GM08714 (cell line): ENCODE results near the gene KIAA1549.

ENCODE experiments used
- H3K4me3 ChIP-seq: fragments of 200-500 bp; sonication (Bioruptor generic); 2 replicates; pipeline ENCODE4 v1.5.1; 2014; ENCODE audit warnings: mild to moderate bottlenecking, low read length, inconsistent platforms
- ZNF274 ChIP-seq: IDR thresholded peaks from 2 replicates; pipeline ENCODE4 v1.6.1; 2012; ENCODE audit warnings: mild to moderate bottlenecking, low read depth, low read length

The KIAA1549 gene

GRCh38 chr7:138880881-138881578 lies 100.2 kb downstream of the KIAA1549 start:
- no peak overlapping the region for H3K4me3 ChIP-seq
- no peak for TF ChIP-seq ZNF274

GRCh38 chr7:138879356-138879755 lies 101.8 kb downstream of the KIAA1549 start:
- no peak overlapping the region for H3K4me3 ChIP-seq
- no peak for TF ChIP-seq ZNF274

DNA sequence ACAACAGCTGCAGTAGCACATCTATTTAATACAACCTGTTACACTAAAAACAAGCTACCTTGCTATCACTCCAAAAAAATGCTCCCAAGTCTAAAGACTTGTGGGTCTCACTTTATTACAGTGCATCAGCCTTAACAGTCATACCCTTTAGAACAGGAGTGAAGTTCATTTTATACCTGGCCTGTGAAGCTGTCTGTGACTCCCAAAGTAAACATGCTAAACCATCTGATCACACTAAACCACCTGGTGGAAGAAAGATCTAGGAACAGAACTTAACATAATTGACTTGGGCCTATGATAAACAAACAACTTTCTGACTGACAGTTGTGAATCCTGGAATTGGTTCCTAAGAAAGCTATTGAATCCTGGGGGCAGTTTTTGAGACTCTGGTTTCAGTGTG lies 102.3 kb downstream of the KIAA1549 start:
- no peak for TF ChIP-seq ZNF274
- H3K4me3 ChIP-seq: no peak overlapping the region

DNA sequence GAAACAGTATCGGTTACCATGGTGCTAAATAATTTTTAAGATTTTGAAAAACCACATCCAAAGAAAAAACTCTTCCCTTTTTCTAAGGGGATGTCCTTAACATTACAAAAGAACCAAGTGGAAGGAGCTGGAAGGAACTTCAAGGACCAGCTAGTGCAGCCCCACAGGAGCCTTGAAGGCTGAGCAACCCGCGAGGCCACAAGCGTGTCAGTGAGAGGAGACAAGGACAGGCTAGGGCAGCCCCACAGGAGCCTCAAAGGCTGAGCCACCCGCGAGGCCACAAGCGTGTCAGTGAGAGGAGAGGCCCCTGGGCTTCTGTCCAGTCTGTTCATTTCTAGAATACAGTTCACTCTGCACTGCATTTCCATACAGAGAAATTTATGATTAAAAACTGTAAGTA lies 103.1 kb downstream of the KIAA1549 start:
- no peak for TF ChIP-seq ZNF274
- H3K4me3 ChIP-seq: no peak overlapping the region

- no peak for TF ChIP-seq ZNF274
- H3K4me3 ChIP-seq: no peak overlapping the region
Measured at GRCh38 chr7:138876326-138876725, 104.9 kb downstream of the KIAA1549 start.

GRCh38 chr7:138875794-138876193 lies 105.4 kb downstream of the KIAA1549 start:
- H3K4me3 ChIP-seq: no peak overlapping the region
- no peak for TF ChIP-seq ZNF274

DNA sequence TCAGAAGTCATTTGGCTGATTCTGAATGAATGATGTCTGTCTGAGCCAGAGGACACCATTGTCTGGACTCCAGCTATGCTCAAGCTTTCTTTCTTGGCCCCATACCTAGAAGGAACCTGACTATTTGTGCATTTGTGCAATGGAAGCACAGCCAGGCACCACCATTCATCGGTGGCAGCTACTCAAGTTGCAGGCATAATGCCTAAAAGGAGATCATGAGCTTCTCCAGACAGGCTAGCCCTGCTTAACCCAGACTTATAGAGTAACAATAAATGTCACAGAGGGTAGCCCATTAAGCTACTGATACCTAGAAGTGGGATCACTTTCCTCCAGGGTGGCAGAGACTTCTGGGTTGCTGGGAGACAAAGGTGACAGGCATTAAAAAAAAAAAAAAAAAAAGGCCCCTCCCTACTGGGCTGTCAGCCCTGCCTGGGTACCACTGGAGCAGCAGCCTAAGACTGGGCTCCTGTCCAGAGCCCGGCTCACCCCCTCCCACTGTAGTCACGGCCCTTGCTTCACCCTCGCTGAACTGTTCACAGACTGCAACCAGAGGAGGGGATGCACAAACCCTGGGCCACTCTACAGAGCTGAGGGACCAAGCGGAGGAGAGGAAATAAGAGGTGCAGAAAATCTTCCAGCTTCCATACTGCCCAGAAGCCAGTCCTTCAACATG lies 107.8 kb downstream of the KIAA1549 start:
- TF ChIP-seq ZNF274: no peak
- no peak overlapping the region for H3K4me3 ChIP-seq

- no peak overlapping the region for H3K4me3 ChIP-seq
- no peak for TF ChIP-seq ZNF274
Measured at GRCh38 chr7:138872576-138872975, 108.6 kb downstream of the KIAA1549 start.

- H3K4me3 ChIP-seq: no peak overlapping the region
- TF ChIP-seq ZNF274: no peak
Measured at GRCh38 chr7:138871814-138872090, 109.4 kb downstream of the KIAA1549 start.

- no peak overlapping the region for H3K4me3 ChIP-seq
- no peak for TF ChIP-seq ZNF274
Measured at GRCh38 chr7:138871065-138871813, 110.0 kb downstream of the KIAA1549 start.

GRCh38 chr7:138869353-138869752 lies 111.8 kb downstream of the KIAA1549 start:
- no peak overlapping the region for H3K4me3 ChIP-seq
- TF ChIP-seq ZNF274: no peak

GRCh38 chr7:138868711-138869110 lies 112.5 kb downstream of the KIAA1549 start:
- no peak for TF ChIP-seq ZNF274

DNA sequence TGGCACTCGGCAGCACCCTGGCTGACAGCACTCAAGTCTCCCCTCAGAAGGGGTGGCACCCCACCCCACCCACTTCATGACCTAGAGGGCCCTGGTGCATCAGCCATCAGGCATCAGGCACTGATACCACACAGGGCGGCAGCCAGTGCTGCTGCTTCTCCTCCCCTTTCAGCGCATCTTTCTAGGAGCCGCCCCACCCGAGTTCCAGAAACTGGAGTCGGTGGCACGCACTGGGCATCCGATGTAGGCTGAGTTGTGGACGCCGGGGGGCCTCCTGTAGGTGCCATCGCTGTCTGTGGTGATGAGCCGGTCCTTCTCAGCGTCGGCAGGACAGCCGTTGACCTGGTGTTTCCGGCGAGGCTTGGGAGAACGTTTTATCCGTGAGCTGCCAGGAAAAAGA lies 113.4 kb downstream of the KIAA1549 start:
- no peak for TF ChIP-seq ZNF274

More at GRCh38 chr7:138868711-138869110, 112.5 kb downstream of the KIAA1549 start:
- no peak overlapping the region for H3K4me3 ChIP-seq

GRCh38 chr7:138866353-138866752 lies 114.8 kb downstream of the KIAA1549 start:
- no peak for TF ChIP-seq ZNF274
- H3K4me3 ChIP-seq: no peak overlapping the region

More for the DNA sequence above, 113.4 kb downstream of the KIAA1549 start:
- H3K4me3 ChIP-seq: no peak overlapping the region

- TF ChIP-seq ZNF274: no peak
- H3K4me3 ChIP-seq: no peak overlapping the region
Measured at GRCh38 chr7:138865843-138866242, 115.3 kb downstream of the KIAA1549 start.
